HG03565 (cell line): ENCODE results near the gene FXYD2.

ENCODE experiments used
- ATAC-seq: cut with Tn5 transposase; IDR thresholded peaks from one replicate; pipeline ENCODE4 v1.9.1; 2021; ENCODE audit warnings: mild to moderate bottlenecking, moderate library complexity; ENCODE audit not compliant: unreplicated experiment

Gene FXYD2

DNA sequence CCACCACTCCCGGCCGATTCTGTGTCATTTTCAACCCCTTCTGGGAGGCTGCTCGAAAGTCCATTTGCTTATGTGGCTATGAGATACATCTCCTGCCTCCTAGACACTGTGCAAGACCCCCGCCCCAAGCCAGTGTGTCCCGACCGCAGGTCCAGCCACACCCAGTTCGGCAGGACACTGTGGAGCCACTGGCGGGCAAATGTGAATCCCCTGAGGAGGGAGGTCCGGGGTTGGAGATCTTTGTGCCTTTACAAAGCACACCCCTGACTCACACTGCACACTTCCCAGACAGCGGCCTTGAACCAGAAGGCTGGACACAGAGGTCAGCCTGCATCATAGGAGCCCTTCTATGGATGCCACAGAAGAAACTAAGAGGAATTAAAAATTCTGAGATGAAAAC, 34.5 kb upstream of the FXYD2 start:
- ATAC-seq = no peak

DNA sequence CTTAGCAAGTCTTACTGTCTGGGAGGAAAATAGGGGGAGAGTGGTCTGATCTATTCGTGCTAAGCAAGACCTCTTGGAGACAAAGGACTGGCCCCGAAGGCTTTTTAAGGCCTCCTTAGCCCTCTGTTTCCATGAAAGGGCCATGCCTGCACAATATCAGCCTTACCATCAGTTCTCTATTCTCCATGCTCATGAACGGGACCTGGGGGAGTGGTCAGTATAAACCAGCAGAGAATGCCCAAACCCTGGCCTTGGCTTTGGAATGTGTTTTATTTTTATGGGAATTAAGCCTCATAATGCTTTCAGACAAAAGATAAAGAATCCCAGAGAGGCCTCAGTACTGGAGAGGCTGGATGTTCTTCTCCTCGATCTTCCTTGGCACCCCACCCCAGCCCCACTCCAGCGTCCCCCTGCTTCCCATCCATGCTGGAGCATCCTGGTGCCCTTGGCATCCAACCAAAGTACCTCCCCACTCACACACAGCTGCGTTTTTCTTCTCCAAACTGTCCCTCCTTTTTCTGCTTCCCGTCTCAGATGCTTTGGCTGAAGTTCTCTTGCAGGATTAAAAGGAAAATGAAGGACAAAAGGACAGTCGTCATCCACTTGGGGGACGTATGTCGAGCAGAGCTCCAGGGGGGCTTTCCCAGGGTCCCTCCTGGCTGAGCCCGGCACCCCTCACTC, 33.3 kb upstream of the FXYD2 start:
- no peak for ATAC-seq

GRCh38 chr11:117855912-117856651, 31.5 kb upstream of the FXYD2 start:
- no peak for ATAC-seq

GRCh38 chr11:117855186-117855845, 30.8 kb upstream of the FXYD2 start:
- no peak for ATAC-seq

DNA sequence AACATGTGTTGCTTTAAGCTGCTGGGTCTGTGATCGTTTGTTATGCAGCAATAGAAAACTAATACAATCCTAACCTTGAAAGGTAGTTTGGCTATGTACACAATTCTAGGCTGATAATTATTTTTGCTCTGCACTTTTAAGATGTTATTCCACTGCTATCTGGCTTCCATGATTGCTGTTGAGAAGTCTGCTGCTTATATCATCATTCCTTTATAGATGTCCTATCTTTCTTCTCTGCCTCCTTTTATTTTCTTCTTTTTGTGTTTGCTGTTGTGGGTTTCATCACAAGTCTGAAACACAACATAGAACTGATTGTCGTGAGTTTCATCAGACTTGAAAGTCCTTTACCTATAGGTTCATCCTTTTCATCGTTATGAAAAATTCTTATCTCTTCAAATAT, 27.8 kb upstream of the FXYD2 start:
- ATAC-seq = no peak

GRCh38 chr11:117851852-117852251, 27.3 kb upstream of the FXYD2 start:
- ATAC-seq = no peak

DNA sequence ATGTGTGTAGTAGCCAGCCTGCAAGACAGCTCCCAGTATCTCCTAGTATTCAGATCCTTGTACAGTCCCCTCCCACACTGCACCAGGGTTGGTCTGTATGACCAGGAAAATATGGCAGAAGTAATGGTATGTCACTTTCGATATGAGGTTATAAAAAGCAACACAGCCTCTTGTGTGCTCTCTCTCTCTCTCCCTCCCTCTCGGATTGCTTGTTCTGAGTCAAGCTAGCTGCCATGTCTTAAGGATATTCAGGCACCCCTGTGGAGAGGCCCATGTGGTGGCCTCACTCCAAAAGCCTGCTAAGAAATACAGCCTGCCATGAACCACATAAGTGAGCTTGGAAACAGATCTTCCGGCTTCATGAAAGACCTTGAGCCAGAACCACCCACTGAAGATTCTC, 26.6 kb upstream of the FXYD2 start:
- no peak for ATAC-seq

DNA sequence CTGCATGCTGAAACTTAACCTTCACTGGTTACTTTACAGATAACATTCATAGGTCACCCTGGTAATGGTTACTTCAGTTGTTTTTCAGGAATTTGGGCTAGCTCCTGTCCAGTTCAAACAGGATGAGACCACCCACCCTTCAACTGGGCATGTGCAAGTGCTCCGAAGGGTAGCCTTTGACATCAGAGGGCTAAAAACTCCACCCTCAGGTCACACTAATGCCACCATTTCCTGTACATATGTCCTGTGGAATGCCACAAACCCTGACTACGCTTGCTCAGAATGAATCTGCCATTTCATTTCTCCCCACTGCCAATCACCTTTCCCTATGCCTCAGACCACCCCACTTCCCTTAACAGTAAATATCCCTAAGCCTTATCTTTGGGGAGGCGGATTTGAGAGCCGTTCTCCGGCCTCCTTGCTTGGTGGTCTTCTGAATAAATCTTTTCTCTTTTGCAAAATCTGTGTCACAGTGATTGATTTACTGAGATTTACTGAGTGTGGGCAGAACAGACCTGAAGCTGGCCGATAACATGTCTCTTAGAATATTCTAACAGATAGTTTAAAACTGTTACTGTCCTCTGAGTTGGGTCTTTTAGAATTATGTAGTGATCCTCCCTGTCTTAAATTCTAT, 25.4 kb upstream of the FXYD2 start:
- ATAC-seq = no peak

GRCh38 chr11:117843666-117844484, 19.3 kb upstream of the FXYD2 start:
- ATAC-seq = no peak

DNA sequence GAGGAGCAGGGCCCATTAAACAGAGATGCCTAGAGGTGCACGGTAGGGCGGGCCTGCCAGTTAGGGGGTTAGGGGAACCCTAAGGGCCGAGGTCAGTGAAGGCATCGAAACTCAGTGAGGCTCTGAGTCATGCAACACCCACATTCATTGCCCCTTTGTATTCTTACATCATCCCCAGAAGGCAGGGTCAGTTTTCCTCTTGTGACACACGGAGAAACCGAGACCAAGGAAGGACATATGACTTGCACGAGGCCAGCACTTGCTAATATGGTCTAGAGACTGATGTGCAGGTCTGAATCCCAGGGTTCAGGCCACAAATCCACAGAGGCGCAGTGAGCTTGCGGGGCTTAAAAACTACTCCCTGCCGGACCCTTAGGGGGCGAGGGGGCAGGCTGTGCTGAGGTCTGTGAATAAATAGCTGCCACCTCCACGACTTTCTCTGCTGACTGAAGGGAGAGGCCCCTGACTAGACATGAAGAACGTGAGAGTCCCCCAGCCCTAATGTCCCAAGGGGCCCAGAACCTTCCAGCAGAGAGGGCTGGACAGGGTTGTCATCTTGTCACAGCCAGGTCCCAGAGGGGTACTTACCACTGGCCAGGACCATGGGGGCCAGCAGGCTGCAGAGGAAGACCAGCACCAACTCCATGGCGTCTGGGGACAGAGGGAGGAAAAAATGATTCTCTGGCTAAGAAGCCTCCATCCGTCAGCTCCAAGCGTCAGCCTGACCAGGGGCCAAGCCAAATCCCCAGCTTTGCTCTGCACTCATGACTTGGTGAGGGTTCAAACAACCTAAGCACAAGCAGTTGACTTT, 17.8 kb upstream of the FXYD2 start:
- ATAC-seq = no peak

GRCh38 chr11:117841551-117842031, 17.0 kb upstream of the FXYD2 start:
- ATAC-seq = no peak

- no peak for ATAC-seq
Measured at GRCh38 chr11:117840881-117841550, 16.5 kb upstream of the FXYD2 start.

DNA sequence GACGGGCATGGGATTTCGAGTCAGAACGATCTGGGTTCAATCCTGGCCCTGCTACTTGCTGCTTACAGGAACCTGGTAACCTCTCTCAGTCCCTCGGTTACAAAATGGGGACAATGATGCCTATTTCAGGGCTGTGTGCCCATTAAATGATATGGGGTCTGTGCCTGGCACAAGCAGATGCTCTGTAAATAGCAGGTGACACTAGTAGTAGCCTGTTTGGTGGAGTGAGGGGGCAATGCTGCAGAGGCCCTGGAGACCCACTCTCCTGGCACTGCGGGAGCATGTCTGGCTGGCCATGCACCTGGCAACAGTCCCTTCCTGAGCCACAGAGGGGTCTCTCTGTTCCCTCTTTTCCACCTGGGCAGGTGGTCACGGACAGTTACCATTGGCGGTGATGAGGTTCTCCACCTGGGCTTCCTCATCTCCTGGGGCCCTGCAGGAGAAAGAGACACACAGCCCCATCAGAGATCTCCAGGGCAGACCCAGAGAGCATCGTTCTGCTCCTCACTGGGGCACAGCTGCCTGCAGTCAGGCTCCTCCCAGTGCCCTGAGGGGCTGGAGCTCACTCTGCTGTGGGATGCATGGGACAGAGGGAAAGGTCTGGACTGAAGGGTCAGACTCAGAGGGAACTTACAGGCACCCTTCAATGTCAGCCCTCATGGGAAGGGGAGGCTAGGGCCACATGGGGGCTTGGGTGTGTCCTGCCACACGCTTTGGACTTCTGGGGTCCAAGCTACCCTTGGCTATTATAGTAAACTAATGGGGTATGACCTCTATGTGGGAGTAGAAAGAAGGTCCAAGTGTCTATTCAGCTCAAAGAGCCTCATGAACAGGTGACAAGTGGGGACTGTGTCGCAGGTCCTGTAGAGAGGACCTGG, 15.6 kb upstream of the FXYD2 start:
- no peak for ATAC-seq

DNA sequence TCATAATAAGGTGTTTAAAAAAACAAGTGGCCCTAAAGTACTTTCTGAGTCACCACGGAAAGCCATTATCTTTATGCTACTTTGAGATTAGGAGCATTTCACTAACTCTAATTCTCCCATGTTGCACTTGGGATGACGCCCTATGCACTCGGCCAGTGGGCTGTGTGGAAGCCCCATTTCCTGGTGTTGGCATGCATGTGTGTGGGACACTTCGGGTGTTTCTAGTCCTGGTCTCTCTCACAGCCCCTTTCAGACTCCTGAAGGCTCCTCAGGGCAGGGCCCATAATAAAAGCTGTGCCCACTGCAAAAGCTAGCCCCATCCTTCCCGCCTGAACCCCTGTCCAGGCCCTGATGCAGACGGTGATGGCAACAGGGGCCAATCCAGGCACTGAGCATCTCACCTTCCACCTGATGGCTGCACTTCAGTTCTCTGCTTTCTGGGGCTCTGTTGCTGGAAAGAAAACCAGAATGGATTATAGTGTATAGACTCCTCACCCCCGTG, 14.9 kb upstream of the FXYD2 start:
- no peak for ATAC-seq

DNA sequence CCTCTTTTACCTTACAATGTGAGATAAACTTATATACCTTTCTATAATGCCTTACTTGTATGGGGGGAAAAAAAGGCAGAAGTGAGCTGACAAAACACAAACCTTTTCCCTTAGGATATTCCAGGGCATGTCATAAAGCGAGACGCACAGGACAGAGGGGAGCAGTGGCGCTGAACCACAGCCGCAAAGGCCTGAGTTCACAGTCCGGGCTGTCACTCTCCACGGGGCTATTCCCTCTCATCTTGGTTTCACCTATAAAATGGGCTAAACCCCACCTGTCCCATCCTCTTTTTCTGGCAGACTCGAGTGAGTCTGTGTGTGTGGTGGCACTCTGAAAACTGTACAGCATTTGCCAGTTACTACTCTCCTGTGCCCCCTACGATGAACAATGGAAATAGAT, 14.4 kb upstream of the FXYD2 start:
- no peak for ATAC-seq

- ATAC-seq = no peak
Measured at GRCh38 chr11:117837791-117838190, 13.2 kb upstream of the FXYD2 start.

GRCh38 chr11:117837070-117837776, 12.7 kb upstream of the FXYD2 start:
- no peak for ATAC-seq
